ENCODE measurements around the gene C22orf39. TPM values are rescaled to one million over a fixed set of nuclear protein-coding genes. Genes with fewer than 3 reads are reported as not detected.

C22orf39 gene
- total and polyA plus RNA-seq, 10 of the 15 experiments (the other 5 are each of a cell fraction or from before 2014, with no cell fraction given): 6.7 to 47.0 (median 26.5) TPM

GRCh38 chr22:19478901-19479354, 31.4 kb upstream of the C22orf39 start, which contains the start of gene UFD1 (continued):
- TF ChIP-seq BCL3 (IDR thresholded peaks at IDR 0.05; ENCODE audit: borderline replicate concordance, insufficient read depth, low read depth, low read length, poor library complexity, severe bottlenecking): no peak
- no peak for TF ChIP-seq CREM (IDR thresholded peaks at IDR 0.05; ENCODE audit: low read depth)
- TF ChIP-seq CEBPB (IDR thresholded peaks at IDR 0.05; ENCODE audit: borderline replicate concordance in 1 of 2, low read depth in 2 of 2, low read length in 2 of 2): no peak
- TF ChIP-seq GATAD2B (conservative IDR thresholded peaks at IDR 0.05; ENCODE audit: low read depth): 0 out of 2 replicates have a peak, but pooled peaks have one; percentile 30
- TF ChIP-seq PAX8 (IDR thresholded peaks at IDR 0.05): no peak
- no peak for TF ChIP-seq BMI1 (IDR thresholded peaks at IDR 0.05; ENCODE audit: borderline replicate concordance)
- TF ChIP-seq PAX5 (IDR thresholded peaks at IDR 0.05; ENCODE audit: borderline replicate concordance, low read depth, low read length): no peak
- no peak for TF ChIP-seq EED (IDR thresholded peaks at IDR 0.05; ENCODE audit: low read depth)
- peak; percentile 98 for TF ChIP-seq ELK1 (IDR thresholded peaks at IDR 0.05; ENCODE audit: low read depth, low read length)
- TF ChIP-seq PRDM15 (CRISPR knock-in tag; IDR thresholded peaks at IDR 0.05): no peak
- no peak for TF ChIP-seq WRNIP1 (IDR thresholded peaks at IDR 0.05; ENCODE audit: borderline replicate concordance, low read depth, low read length)
- no peak for TF ChIP-seq ATF2 (IDR thresholded peaks at IDR 0.05; ENCODE audit: low read length)
- no peak for TF ChIP-seq RAD51 (IDR thresholded peaks at IDR 0.05)
- TF ChIP-seq TARDBP (IDR thresholded peaks at IDR 0.05; ENCODE audit: borderline replicate concordance): no peak
- TF ChIP-seq IRF5 (IDR thresholded peaks at IDR 0.05; ENCODE audit: borderline replicate concordance): no peak
- TF ChIP-seq STAT1 (conservative IDR thresholded peaks at IDR 0.05): no peak; the same call in 1 of the 2 replicates
- no peak for TF ChIP-seq BCL11A (IDR thresholded peaks at IDR 0.05; ENCODE audit: low read depth, low read length)
- TF ChIP-seq CHD2 (IDR thresholded peaks at IDR 0.05; ENCODE audit: borderline replicate concordance, low read depth, low read length): no peak
- TF ChIP-seq MTA2 (IDR thresholded peaks at IDR 0.05; ENCODE audit: low read depth): no peak
- no peak for TF ChIP-seq ATF3 (IDR thresholded peaks at IDR 0.05; ENCODE audit: borderline replicate concordance, extremely low read depth, low read depth, low read length)
- no peak for TF ChIP-seq SREBF2 (IDR thresholded peaks at IDR 0.05; ENCODE audit: low read length)
